Prostate gland (tissue), 2 donors: ENCODE results near the gene ENTPD8. TPM values are rescaled to one million over a fixed set of nuclear protein-coding genes. Genes with fewer than 3 reads are reported as not detected.

Source experiments
- DNase-seq: peaks from one replicate; pipeline ENCODE4 v3.0.0-alpha.2; 2019; ENCODE audit warnings: low spot score
- H3K27ac ChIP-seq, 2 donors: fragments of 200-600 bp; sonication (generic); 2 replicates each; pipeline ENCODE4 v1.5.1; 2017 to 2019
- H3K27me3 ChIP-seq: fragments of 200-600 bp; sonication (generic); replicated peaks from 2 replicates; pipeline ENCODE4 v1.5.1; 2019; ENCODE audit not compliant: insufficient read depth
- H3K36me3 ChIP-seq, 2 donors: fragments of 200-600 bp; sonication (generic); 1 replicate in 1 of 2; 2 replicates in 1 of 2; pipeline versions ENCODE4 v1.5.1 to v1.8.1; 2017 to 2019
- H3K4me1 ChIP-seq: fragments of 200-600 bp; sonication (generic); replicated peaks from 2 replicates; pipeline ENCODE4 v1.5.1; 2019
- H3K4me3 ChIP-seq, 2 donors: fragments of 200-600 bp; sonication (generic); 2 replicates each; pipeline ENCODE4 v1.5.1; 2017 to 2019
- H3K9me3 ChIP-seq: fragments of 200-600 bp; sonication (generic); 2 replicates; pipeline ENCODE4 v1.5.1; 2017
- POLR2A ChIP-seq: fragments of 450-650 bp; IDR thresholded peaks from one replicate; pipeline ENCODE4 v1.6.1; 2016; ENCODE audit warnings: antibody characterized with exemption, mild to moderate bottlenecking
- POLR2AphosphoS5 ChIP-seq: sonication (generic); formaldehyde crosslinking; IDR thresholded peaks from one replicate; pipeline ENCODE4 v1.6.1; 2017; ENCODE audit warnings: antibody characterized with exemption
- WGBS: methylation state at CpG from one replicate; pipeline ENCODE4 v1.1.5; 2018; 5-methylcytosine and 5-hydroxymethylcytosine counted together
- intact Hi-C: fragments of 100-400 bp; cut with DNase I; formaldehyde crosslinking; loops from one replicate; pipeline ENCODE4 v1.14.2; 2022
- total RNA-seq, 2 donors: library from RNA; depleted of rRNA; stranded (reverse); fragments of >200 nt; gene quantifications; one replicate each; pipeline ENCODE4 v1.1.0, GENCODE V29; 2016
- TF ChIP-seq, protein P1 (sequence below), 4 experiments: fragments of 200-600 bp in 2 of 4; fragments of 450-650 bp in 2 of 4; sonication (generic) in 2 of 4; IDR thresholded peaks; 1 replicate in 3 of 4; 2 replicates in 1 of 4; pipeline ENCODE4 v1.5.1; 2016 to 2019; ENCODE audit warnings: antibody characterized with exemption in 4 of 4, mild to moderate bottlenecking in 2 of 4, moderate library complexity in 2 of 4

ENTPD8 gene
- total RNA-seq, 2 donors from 2014 or later = 1.8 TPM

- intact Hi-C loops = no loop called here
- H3K9me3 ChIP-seq = no peaks in the 10 kb centered on the region
- 77% methylated on average over 41 of the region's 41 CpGs for WGBS
Observed at GRCh38 chr9:137487454-137488326, 46.5 kb upstream of the ENTPD8 start.

GRCh38 chr9:137486545-137487453 lies 45.6 kb upstream of the ENTPD8 start:
- no peak overlapping the region for H3K27ac ChIP-seq
- peaks cover 4% of the 10 kb centered on the region for H3K4me1 ChIP-seq
- 90% methylated on average over 35 of the region's 35 CpGs for WGBS
- H3K36me3 ChIP-seq = no peaks in the 10 kb centered on the region
- H3K4me3 ChIP-seq = no peak overlapping the region
- H3K9me3 ChIP-seq = no peaks in the 10 kb centered on the region
- no peaks in the 10 kb centered on the region for H3K27me3 ChIP-seq
- no peak for DNase-seq
- intact Hi-C loops = no loop called here
- TF ChIP-seq POLR2AphosphoS5 (no peak), POLR2A (no peak)
- TF ChIP-seq, protein P1, sequence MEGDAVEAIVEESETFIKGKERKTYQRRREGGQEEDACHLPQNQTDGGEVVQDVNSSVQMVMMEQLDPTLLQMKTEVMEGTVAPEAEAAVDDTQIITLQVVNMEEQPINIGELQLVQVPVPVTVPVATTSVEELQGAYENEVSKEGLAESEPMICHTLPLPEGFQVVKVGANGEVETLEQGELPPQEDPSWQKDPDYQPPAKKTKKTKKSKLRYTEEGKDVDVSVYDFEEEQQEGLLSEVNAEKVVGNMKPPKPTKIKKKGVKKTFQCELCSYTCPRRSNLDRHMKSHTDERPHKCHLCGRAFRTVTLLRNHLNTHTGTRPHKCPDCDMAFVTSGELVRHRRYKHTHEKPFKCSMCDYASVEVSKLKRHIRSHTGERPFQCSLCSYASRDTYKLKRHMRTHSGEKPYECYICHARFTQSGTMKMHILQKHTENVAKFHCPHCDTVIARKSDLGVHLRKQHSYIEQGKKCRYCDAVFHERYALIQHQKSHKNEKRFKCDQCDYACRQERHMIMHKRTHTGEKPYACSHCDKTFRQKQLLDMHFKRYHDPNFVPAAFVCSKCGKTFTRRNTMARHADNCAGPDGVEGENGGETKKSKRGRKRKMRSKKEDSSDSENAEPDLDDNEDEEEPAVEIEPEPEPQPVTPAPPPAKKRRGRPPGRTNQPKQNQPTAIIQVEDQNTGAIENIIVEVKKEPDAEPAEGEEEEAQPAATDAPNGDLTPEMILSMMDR (IDR thresholded peaks at IDR 0.05) = no peak

More at GRCh38 chr9:137487454-137488326, 46.5 kb upstream of the ENTPD8 start:
- DNase-seq = no peak
- Histone ChIP-seq H3K27me3 (no peaks in the 10 kb centered on the region), H3K27ac (no peak overlapping the region), H3K36me3 (no peaks in the 10 kb centered on the region), H3K4me1 (peaks cover under 1% of the 10 kb centered on the region), H3K4me3 (no peak overlapping the region)
- TF ChIP-seq POLR2A (no peak), POLR2AphosphoS5 (no peak)
- TF ChIP-seq, protein P1 (IDR thresholded peaks at IDR 0.05) = no peak

GRCh38 chr9:137486141-137486490 lies 45.0 kb upstream of the ENTPD8 start:
- Histone ChIP-seq H3K4me3 (no peak overlapping the region), H3K4me1 (peaks cover 4% of the 10 kb centered on the region), H3K36me3 (no peaks in the 10 kb centered on the region), H3K27ac (no peak overlapping the region), H3K9me3 (no peaks in the 10 kb centered on the region), H3K27me3 (no peaks in the 10 kb centered on the region)
- no peak for TF ChIP-seq POLR2AphosphoS5
- TF ChIP-seq POLR2A = no peak
- TF ChIP-seq, protein P1 (IDR thresholded peaks at IDR 0.05) = no peak
- 97% methylated on average over 15 of the region's 15 CpGs for WGBS
- no peak for DNase-seq
- intact Hi-C loops = no loop called here

- no peak overlapping the region for H3K4me3 ChIP-seq
- TF ChIP-seq POLR2AphosphoS5 (peak; percentile 27), POLR2A (no peak)
- TF ChIP-seq, protein P1 (IDR thresholded peaks at IDR 0.05) = no peak
- no peaks in the 10 kb centered on the region for H3K36me3 ChIP-seq
- peak overlapping the region in 1 of 2 donors; percentile 51 for H3K27ac ChIP-seq
- no peak for DNase-seq
- no peaks in the 10 kb centered on the region for H3K27me3 ChIP-seq
- H3K4me1 ChIP-seq = peaks cover 4% of the 10 kb centered on the region
- intact Hi-C loops = no loop called here
- WGBS = 81% methylated on average over 23 of the region's 26 CpGs
- no peaks in the 10 kb centered on the region for H3K9me3 ChIP-seq
Observed at GRCh38 chr9:137485343-137486140, 44.4 kb upstream of the ENTPD8 start.
